NT2/D1 (cell line): Measurements from ENCODE around the gene NTRK3.

Experiments
- DNase-seq: peaks from one replicate; pipeline ENCODE4 v3.0.0-alpha.2; 2011; ENCODE audit warnings: low read depth, low spot score
- H3K27me3 ChIP-seq: 2 replicates; pipeline ENCODE4 v1.6.0; 2011; ENCODE audit warnings: mild to moderate bottlenecking; ENCODE audit not compliant: insufficient read length, insufficient read depth
- H3K36me3 ChIP-seq: 2 replicates; pipeline ENCODE4 v1.6.1; 2011; ENCODE audit warnings: mild to moderate bottlenecking, low read length, mixed read lengths; ENCODE audit not compliant: insufficient read depth, insufficient read length
- H3K4me1 ChIP-seq: 2 replicates; pipeline ENCODE4 v1.5.1; 2011; ENCODE audit not compliant: insufficient read depth, insufficient read length
- H3K4me3 ChIP-seq: 2 replicates; pipeline ENCODE4 v1.5.1; 2011; ENCODE audit warnings: low read depth; ENCODE audit not compliant: insufficient read length
- H3K9ac ChIP-seq: 2 replicates; pipeline ENCODE4 v1.6.0; 2011; ENCODE audit warnings: low read depth; ENCODE audit not compliant: insufficient read length
- H3K9me3 ChIP-seq: 2 replicates; pipeline ENCODE4 v1.5.1; 2011; ENCODE audit warnings: mild to moderate bottlenecking, low read length; ENCODE audit not compliant: insufficient read depth
- SUZ12 ChIP-seq: IDR thresholded peaks from 2 replicates; pipeline ENCODE4 v1.6.1; 2011; ENCODE audit not compliant: insufficient read length, insufficient read depth; ENCODE audit errors: extremely low read depth
- YY1 ChIP-seq: IDR thresholded peaks from 2 replicates; pipeline ENCODE4 v1.6.1; 2011; ENCODE audit not compliant: insufficient read length, insufficient read depth
- ZNF274 ChIP-seq: IDR thresholded peaks from 2 replicates; pipeline ENCODE4 v1.6.1; 2011; ENCODE audit warnings: mild to moderate bottlenecking, low read depth, low read length

Gene NTRK3

DNA sequence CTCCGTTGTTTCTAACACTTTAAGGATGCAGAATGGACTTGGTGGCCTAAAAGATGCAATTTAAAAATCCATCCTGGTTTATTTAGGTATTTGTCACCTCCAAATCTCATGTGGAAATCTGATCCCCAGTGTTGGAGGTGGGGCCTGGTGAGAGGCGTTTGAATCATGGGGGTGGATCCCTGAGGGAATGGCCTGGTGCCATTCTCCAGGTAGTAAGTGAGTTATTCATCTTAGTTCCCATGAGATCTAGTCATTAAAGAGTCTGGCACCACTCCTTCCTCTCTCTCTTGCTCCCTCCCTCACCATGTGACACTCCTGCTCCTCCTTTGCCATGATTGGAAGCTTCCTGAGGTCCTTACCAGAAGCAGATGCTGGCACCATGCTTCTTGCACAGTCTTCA, 339.1 kb downstream of the NTRK3 start:
- Histone ChIP-seq H3K9me3 (no peaks in the 10 kb centered on the region), H3K36me3 (no peaks in the 10 kb centered on the region), H3K27me3 (no peaks in the 10 kb centered on the region), H3K9ac (no peak overlapping the region), H3K4me3 (no peak overlapping the region), H3K4me1 (no peaks in the 10 kb centered on the region)
- TF ChIP-seq YY1 (no peak), ZNF274 (no peak), SUZ12 (no peak)
- DNase-seq: no peak

DNA sequence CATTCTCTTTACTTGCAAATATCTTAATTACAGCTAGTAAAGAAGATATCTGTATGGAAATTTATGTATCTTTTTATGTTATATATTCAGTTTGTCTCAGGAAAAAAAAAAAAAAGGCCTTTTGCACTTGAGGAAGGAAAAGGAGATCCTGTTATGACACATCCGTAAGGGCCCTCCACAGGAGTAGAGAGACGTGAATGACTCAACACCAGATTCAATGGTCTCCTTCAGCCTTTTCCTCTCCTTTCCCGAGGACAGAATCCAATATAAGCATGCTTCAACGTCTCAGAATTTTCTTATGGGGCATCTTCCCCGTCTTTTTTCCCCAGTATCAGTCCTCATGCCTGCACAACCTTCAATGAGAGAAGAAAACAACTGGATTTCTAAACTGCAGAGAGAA, 340.3 kb downstream of the NTRK3 start:
- no peak for TF ChIP-seq ZNF274
- no peak for TF ChIP-seq SUZ12
- TF ChIP-seq YY1: no peak
- Histone ChIP-seq H3K4me3 (no peak overlapping the region), H3K9me3 (no peaks in the 10 kb centered on the region), H3K4me1 (no peaks in the 10 kb centered on the region), H3K27me3 (no peaks in the 10 kb centered on the region), H3K36me3 (no peaks in the 10 kb centered on the region), H3K9ac (no peak overlapping the region)
- no peak for DNase-seq

DNA sequence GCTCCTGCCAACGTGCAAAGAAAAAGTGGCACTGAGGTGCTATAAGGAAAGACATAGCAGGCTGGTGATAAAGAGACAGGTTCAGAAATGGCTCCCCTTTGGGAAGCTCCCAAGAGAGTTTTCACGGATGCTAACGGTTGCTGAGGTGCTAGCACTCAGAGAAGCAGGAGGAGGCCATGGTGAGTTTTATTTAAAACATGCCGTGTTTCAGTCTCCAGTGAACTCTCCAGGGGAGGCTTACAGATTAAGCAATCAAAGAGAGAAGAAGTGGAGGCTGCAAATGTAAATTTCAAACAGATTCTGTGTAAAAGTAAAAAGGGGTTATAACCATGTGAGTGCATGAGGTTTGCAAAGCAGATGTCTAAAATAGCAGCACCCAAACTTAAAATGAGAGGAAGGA, 346.2 kb downstream of the NTRK3 start:
- TF ChIP-seq YY1: no peak
- no peak for TF ChIP-seq ZNF274
- no peak for TF ChIP-seq SUZ12
- Histone ChIP-seq H3K27me3 (no peaks in the 10 kb centered on the region), H3K4me1 (no peaks in the 10 kb centered on the region)

DNA sequence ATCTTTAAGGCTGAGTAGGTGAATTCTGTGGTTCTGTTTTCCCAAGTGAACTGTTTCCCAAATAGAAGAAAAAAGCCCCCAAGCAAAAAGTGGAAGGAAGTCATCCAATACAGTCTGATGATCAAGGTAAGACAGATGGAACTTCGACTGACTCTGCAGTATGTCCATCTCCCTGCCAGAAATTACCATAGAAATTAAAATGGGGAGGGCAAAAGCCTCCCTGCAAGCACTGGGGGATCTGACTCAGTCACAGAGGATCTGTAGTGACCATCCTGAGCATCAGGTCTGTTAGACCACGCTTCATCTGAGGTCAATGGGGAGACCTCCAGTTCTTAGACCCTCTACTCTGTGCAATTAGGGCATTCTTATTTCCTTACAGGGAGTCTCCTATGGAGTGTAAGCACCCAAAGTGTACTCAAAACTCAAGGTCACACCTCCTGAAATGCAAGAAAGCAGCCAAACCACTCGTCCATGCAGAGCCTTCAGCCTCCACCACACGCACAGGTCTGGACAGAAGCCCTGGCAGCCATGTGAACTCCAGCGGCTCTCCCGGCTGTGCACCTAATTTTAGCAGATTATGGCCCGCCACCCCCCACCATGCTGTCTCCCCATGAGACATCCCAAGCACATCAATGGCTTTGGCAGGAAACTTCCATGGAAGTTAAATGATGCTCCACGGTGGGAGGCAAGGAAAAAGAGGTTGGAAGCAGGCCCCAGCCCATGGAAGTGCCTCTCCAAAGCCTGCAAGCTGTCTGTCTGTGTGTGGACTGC, 348.7 kb downstream of the NTRK3 start:
- TF ChIP-seq ZNF274: no peak
- no peak for TF ChIP-seq SUZ12
- no peak for TF ChIP-seq YY1
- Histone ChIP-seq H3K27me3 (peaks cover 2% of the 10 kb centered on the region), H3K9me3 (no peaks in the 10 kb centered on the region), H3K9ac (no peak overlapping the region), H3K36me3 (no peaks in the 10 kb centered on the region), H3K4me1 (no peaks in the 10 kb centered on the region), H3K4me3 (no peak overlapping the region)
- DNase-seq: no peak

More for the DNA sequence above, 346.2 kb downstream of the NTRK3 start:
- Histone ChIP-seq H3K9me3 (no peaks in the 10 kb centered on the region), H3K9ac (no peak overlapping the region), H3K4me3 (no peak overlapping the region), H3K36me3 (no peaks in the 10 kb centered on the region)
- DNase-seq: no peak

DNA sequence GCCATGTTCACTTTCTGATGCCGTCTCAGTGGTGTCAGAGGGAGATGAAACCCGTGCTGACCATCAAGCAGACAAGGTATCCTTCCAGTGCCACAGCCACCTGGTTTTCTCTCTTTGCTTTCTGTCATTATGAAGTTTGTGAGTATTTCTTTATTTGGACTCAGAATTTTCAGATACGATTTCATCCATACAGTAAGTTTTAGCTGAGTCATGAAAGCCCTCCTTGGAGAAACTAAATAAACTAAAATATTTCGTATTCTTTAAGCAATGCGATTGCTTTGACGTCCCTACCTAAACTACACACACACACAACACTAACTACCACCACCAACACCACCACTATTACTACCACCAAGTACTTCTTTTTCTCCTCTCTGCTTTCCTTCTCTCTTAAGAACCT, 350.1 kb downstream of the NTRK3 start:
- Histone ChIP-seq H3K9me3 (no peaks in the 10 kb centered on the region), H3K4me1 (no peaks in the 10 kb centered on the region), H3K27me3 (peaks cover 2% of the 10 kb centered on the region), H3K4me3 (no peak overlapping the region), H3K36me3 (no peaks in the 10 kb centered on the region), H3K9ac (no peak overlapping the region)
- TF ChIP-seq YY1 (no peak), SUZ12 (no peak), ZNF274 (no peak)
- no peak for DNase-seq

DNA sequence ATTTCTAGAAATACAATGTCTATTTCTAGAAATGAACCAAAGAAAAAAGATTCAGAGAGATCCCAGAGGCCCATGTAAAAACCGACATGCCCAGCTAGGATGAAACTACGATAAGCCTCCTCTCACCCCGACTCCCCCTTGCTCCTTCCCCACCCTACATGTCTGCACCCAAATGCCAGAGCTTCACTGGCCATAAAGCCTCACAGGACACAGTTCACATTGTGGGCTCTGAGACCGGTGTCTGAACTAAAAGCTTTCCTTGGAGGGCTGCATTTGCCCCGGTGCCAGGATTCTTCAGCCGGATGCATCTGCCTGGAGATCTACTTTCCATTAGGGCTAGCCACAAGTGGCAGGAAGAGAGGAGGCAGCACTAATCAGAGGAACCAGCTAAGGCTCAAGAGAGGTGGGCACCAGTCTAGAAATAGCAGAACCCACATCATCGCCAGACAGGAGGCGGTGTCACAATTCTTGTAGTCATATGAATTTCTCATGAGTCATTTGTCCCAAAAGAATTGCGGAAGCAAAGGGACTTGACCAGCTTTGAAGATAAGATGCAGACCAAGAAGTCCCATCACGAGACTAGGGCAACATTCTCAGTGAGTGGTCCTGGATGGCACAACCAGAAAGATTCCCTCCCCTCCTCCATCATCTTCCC, 353.6 kb downstream of the NTRK3 start:
- peaks cover 2% of the 10 kb centered on the region for H3K27me3 ChIP-seq
- no peaks in the 10 kb centered on the region for H3K9me3 ChIP-seq
- H3K4me3 ChIP-seq: no peak overlapping the region
- H3K4me1 ChIP-seq: no peaks in the 10 kb centered on the region
- no peaks in the 10 kb centered on the region for H3K36me3 ChIP-seq
- no peak overlapping the region for H3K9ac ChIP-seq
- TF ChIP-seq YY1 (no peak), ZNF274 (no peak), SUZ12 (no peak)
- DNase-seq: no peak

DNA sequence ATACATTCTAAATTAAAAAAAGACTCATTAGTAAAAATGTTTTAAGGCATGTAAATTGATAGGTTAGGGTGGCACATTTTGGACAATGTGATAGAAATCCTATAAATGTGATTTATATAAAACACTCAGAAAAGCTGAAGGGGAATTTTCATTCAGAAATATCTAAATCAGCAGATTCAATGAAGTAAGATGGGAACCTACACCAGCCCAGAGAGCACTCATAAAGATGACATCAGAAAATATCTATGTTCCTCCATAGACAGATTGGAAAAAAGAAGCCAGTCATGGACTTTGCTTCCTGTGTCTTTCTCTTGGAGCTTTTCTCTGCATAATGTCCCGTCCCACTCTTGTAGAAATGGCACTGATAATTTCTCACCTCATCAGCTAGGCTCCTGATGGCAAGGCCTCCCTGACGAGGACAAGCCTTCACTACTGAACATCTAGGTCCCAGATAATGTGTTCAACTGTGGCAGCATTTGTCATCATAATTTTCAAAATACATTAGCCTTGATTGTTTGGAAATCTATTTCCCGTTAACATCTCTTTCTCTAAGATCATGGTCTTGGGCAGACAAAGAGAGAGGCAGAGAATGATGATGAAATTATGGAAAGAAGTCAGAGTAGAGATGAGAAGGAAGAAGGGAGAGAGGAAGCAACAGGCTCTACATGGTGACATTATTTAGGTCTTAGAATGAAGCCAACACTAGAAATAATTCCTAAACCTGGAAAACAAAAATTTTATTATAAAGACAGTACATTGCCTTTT, 354.4 kb downstream of the NTRK3 start:
- Histone ChIP-seq H3K4me3 (no peak overlapping the region), H3K36me3 (no peaks in the 10 kb centered on the region), H3K4me1 (no peaks in the 10 kb centered on the region), H3K9me3 (no peaks in the 10 kb centered on the region), H3K27me3 (peaks cover 2% of the 10 kb centered on the region), H3K9ac (no peak overlapping the region)
- TF ChIP-seq ZNF274 (no peak), SUZ12 (no peak), YY1 (no peak)
- DNase-seq: no peak
